Epithelial cell of esophagus (primary cell): ENCODE data around the gene RSRC1.
"Not testable (repeated sequence)": the region's sequence is repeated elsewhere in the genome, so short reads cannot be mapped to it uniquely, and the experiment has no call there.

Source experiments
- DNase-seq: peaks from one replicate; pipeline ENCODE4 v3.0.0; 2010; ENCODE audit warnings: low read depth
- H3K4me3 ChIP-seq: 2 replicates; pipeline ENCODE4 v1.5.1; 2011; ENCODE audit warnings: mild to moderate bottlenecking, low read length, control low read depth
- CTCF ChIP-seq: IDR thresholded peaks from 2 replicates; pipeline ENCODE4 v1.5.1; 2011; ENCODE audit warnings: low read depth, mild to moderate bottlenecking, low read length, control low read depth, inconsistent platforms; ENCODE audit not compliant: insufficient read depth; ENCODE audit errors: missing control alignments

Gene RSRC1

GRCh38 chr3:158395421-158395820 lies 285.5 kb downstream of the RSRC1 start:
- H3K4me3 ChIP-seq: no peak overlapping the region
- DNase-seq: peak; percentile 3
- no peak for TF ChIP-seq CTCF

GRCh38 chr3:158402590-158402989 lies 292.7 kb downstream of the RSRC1 start:
- no peak overlapping the region for H3K4me3 ChIP-seq
- peak; percentile 3 for DNase-seq
- no peak for TF ChIP-seq CTCF

GRCh38 chr3:158403013-158403412 lies 293.1 kb downstream of the RSRC1 start:
- DNase-seq: no peak
- no peak for TF ChIP-seq CTCF
- H3K4me3 ChIP-seq: no peak overlapping the region

DNA sequence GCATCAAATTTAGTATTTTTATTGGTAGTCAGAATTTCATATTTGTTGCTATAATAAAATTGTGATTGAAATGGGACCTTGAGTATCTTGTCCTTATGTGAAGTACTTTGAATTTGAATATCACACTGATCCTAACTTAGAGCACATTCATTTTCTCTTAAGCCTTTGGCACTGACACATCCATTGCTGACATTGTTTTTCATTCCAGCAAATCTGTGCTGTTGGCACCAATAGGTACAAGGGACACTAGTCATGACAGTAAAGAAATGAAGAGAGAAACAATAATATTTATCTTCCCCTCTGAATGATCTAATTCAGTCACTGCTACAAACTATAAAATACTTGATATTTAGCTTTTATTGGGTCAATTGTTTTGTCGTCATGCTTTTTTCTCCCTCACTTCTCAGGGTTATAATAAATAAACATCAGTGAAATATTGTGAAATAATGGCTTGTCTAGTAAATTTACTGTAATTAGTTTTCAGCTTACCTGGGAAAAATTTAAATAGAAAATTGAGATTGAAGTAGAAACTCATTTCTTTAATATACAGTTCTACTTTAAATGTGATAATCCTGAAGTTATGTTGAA lies 294.3 kb downstream of the RSRC1 start:
- no peak for TF ChIP-seq CTCF
- no peak for DNase-seq
- H3K4me3 ChIP-seq: no peak overlapping the region

DNA sequence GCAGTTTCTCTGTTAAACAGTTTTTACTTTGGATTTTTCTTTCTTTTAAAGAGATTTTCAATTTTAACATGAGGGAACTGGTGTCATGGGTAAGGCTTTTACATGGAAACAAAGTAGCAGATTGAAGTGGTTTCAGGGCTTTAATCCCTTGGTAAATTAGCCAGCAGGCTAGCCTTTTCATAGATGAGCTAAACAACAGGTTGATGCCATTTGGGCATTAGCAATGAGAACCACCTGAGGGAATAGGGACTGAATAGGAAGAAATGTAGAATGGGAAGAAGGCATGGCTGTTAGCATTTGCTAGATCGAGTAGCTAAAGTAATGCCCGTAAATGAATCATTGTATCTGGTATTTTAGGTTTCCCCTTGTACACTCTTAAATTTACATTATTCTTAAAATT lies 295.6 kb downstream of the RSRC1 start:
- DNase-seq: no peak
- no peak overlapping the region for H3K4me3 ChIP-seq
- no peak for TF ChIP-seq CTCF

DNA sequence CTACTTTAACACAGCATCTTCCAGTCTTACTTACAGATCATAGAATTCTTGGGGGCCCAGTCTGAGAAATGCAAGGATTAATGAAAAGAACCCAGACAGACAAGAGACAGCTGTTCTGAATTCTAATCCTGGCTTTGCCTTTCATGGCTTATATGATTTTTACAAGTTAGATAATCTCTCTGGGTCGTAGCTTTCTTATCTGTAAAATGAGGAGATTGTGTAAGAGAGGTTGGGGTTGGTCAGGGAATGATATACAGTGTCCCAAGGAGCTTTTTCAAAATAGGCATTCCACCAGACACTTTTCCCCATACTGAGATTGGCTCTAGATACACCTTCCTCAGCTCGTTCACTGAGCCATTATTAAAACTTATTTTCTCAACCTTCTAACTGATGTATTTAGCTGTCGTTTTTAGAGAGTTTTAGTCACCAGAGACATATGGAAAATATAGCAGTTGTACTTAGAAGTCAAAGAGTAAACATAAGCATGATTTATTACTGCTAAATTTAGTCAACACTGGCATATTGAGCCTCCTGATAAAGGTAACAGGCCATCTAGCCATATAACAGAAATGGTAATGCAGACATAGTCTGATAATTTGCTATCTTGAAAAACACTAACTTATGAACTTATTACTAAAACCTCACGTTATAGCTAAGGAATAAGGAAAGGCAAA lies 298.1 kb downstream of the RSRC1 start:
- no peak for TF ChIP-seq CTCF
- no peak for DNase-seq
- H3K4me3 ChIP-seq: no peak overlapping the region

DNA sequence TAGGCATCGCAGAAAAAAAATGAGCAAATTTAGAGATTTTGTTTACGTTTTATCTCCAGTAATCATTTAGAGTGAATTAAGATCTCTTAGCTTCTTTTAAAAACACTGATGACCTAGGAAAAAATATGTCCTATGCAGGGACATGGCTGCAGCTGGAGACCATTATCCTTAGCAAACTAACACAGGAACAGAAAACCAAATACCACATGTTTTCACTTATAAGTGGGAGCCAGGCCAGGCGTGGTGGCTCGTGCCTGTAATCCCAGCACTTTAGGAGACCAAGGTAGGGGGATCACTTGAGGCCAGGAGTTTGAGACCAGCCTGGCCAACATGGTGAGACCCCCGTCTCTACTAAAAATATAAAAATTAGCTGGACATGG lies 298.6 kb downstream of the RSRC1 start:
- not testable (repeated sequence) for DNase-seq, H3K4me3 ChIP-seq

- DNase-seq: no peak
- TF ChIP-seq CTCF: no peak
- no peak overlapping the region for H3K4me3 ChIP-seq
These were observed 308.1 kb downstream of the RSRC1 start for GRCh38 chr3:158418035-158418434.
